Lung (tissue), 12 donors: Measurements from ENCODE around the gene CX3CR1. TPM values are rescaled to one million over a fixed set of nuclear protein-coding genes. Genes with fewer than 3 reads are reported as not detected.
"Not testable (repeated sequence)": the region's sequence is repeated elsewhere in the genome, so short reads cannot be mapped to it uniquely, and the experiment has no call there.

Experiments
- ATAC-seq: fragments of 200-7000 bp; cut with Tn5 transposase; one replicate; pipeline ENCODE4 v1.9.1; 2020; ENCODE audit warnings: moderate number of reproducible peaks; ENCODE audit not compliant: insufficient read depth, low FRiP score
- DNase-seq, 3 donors: peaks; one replicate each; pipeline ENCODE4 v3.0.0-alpha.2; 2013 to 2017
- H3K27ac ChIP-seq, 2 donors: one replicate each; pipeline ENCODE4 v1.5.1; 2013; ENCODE audit warnings: mild to moderate bottlenecking in 2 of 2, moderate library complexity in 2 of 2, control low read depth in 1 of 2, inconsistent platforms in 1 of 2, low read depth in 1 of 2, low read length in 1 of 2
- H3K27me3 ChIP-seq, 3 donors: one replicate each; pipeline ENCODE4 v1.5.1; 2013; ENCODE audit warnings: low read length in 2 of 3; ENCODE audit not compliant: control insufficient read depth in 3 of 3, insufficient read depth in 3 of 3
- H3K36me3 ChIP-seq, 4 donors: one replicate each; pipeline ENCODE4 v1.5.1; 2013; ENCODE audit warnings: low read length in 4 of 4, mild to moderate bottlenecking in 1 of 4, moderate library complexity in 1 of 4; ENCODE audit not compliant: control insufficient read depth in 4 of 4, insufficient read depth in 4 of 4
- H3K4me1 ChIP-seq, 5 donors: one replicate each; pipeline ENCODE4 v1.5.1; 2013; ENCODE audit warnings: low read length in 5 of 5, mild to moderate bottlenecking in 2 of 5, moderate library complexity in 1 of 5; ENCODE audit not compliant: control insufficient read depth in 5 of 5, insufficient read depth in 5 of 5
- H3K4me3 ChIP-seq: one replicate; pipeline ENCODE4 v1.5.1; 2013; ENCODE audit warnings: mild to moderate bottlenecking, control low read depth, moderate library complexity
- H3K9ac ChIP-seq, 2 donors: one replicate each; pipeline ENCODE4 v1.5.1; 2013; ENCODE audit warnings: low read length in 2 of 2, control low read depth in 1 of 2; ENCODE audit not compliant: insufficient read depth in 1 of 2
- H3K9me3 ChIP-seq, 4 donors: one replicate each; pipeline ENCODE4 v1.5.1; 2013; ENCODE audit warnings: low read length in 3 of 4, mild to moderate bottlenecking in 1 of 4, moderate library complexity in 1 of 4; ENCODE audit not compliant: control insufficient read depth in 4 of 4, insufficient read depth in 3 of 4
- CTCF ChIP-seq: IDR thresholded peaks from 2 replicates; pipeline ENCODE4 v1.5.1; 2012; ENCODE audit warnings: mild to moderate bottlenecking; ENCODE audit errors: control extremely low read depth, extremely low read depth
- WGBS, 2 donors: extraction: QIAGEN DNeasy Blood & Tissue Kit; methylation state at CpG; one replicate each; pipeline ENCODE4 v1.1.7; 2013; 5-methylcytosine and 5-hydroxymethylcytosine counted together
- polyA plus RNA-seq, 2 donors: library from polyadenylated mRNA; stranded (reverse); fragments of 200-250 nt; gene quantifications; one replicate each; pipeline ENCODE4 v1.2.1, GENCODE V29; 2013
- total RNA-seq, 2 donors: library from RNA; depleted of rRNA in 1 of 2; stranded (reverse); fragments of >200 nt in 1 of 2; gene quantifications; one replicate each; pipeline ENCODE4 v1.2.1, GENCODE V29; 2014 to 2021
- donor health status: control.
- donor health status: control.
- donor health status: Bipolar disorder and iron deficiency.
- donor health status: healthy.
- donor health status: DM: yes; HTN: yes; CAD: no.

CX3CR1 gene
- total and polyA plus RNA-seq, 4 donors, result 0.20 to 5.0 (median 3.6) TPM

- no peak for TF ChIP-seq CTCF
Measured at GRCh38 chr3:39327053-39327745, 47.4 kb upstream of the CX3CR1 start.

GRCh38 chr3:39325236-39325635 is 45.4 kb upstream of the CX3CR1 start:
- WGBS, 2 donors, result 94 to 98% methylated on average over 2 of the region's 2 CpGs
- H3K36me3 ChIP-seq, result no peaks in the 10 kb centered on the region
- peaks cover 0 to 2% (median 0%) of the 10 kb centered on the region in 5 donors for H3K4me1 ChIP-seq
- no peak overlapping the region for H3K4me3 ChIP-seq
- ATAC-seq, result no peak
- no peaks in the 10 kb centered on the region for H3K27me3 ChIP-seq
- no peak for TF ChIP-seq CTCF
- H3K9ac ChIP-seq, result no peak overlapping the region
- no peaks in the 10 kb centered on the region for H3K9me3 ChIP-seq
- no peak overlapping the region for H3K27ac ChIP-seq
- DNase-seq, result no peak

More at GRCh38 chr3:39327053-39327745, 47.4 kb upstream of the CX3CR1 start:
- no peaks in the 10 kb centered on the region for H3K27me3 ChIP-seq
- 85 to 91% methylated on average over 4 of the region's 4 CpGs for WGBS, 2 donors
- DNase-seq (no peak), ATAC-seq (no peak)
- H3K9me3 ChIP-seq, result no peaks in the 10 kb centered on the region
- H3K4me1 ChIP-seq, result peaks cover 0 to 2% (median 0%) of the 10 kb centered on the region in 5 donors
- H3K9ac ChIP-seq, result no peak overlapping the region
- no peaks in the 10 kb centered on the region for H3K36me3 ChIP-seq
- H3K4me3 ChIP-seq, result no peak overlapping the region
- no peak overlapping the region for H3K27ac ChIP-seq

GRCh38 chr3:39323494-39323893 is 43.7 kb upstream of the CX3CR1 start:
- no peak for TF ChIP-seq CTCF
- Histone ChIP-seq H3K9ac (no peak overlapping the region), H3K27me3 (no peaks in the 10 kb centered on the region), H3K27ac (no peak overlapping the region), H3K4me1 (peaks cover 0 to 2% (median 0%) of the 10 kb centered on the region in 5 donors), H3K9me3 (no peaks in the 10 kb centered on the region), H3K4me3 (no peak overlapping the region), H3K36me3 (no peaks in the 10 kb centered on the region)
- ATAC-seq (no peak), DNase-seq (no peak)
- WGBS, 2 donors, result 53 to 70% methylated on average over 2 of the region's 2 CpGs

GRCh38 chr3:39322936-39323335 is 43.1 kb upstream of the CX3CR1 start:
- no peaks in the 10 kb centered on the region for H3K36me3 ChIP-seq
- DNase-seq (no peak), ATAC-seq (no peak)
- H3K4me3 ChIP-seq, result no peak overlapping the region
- H3K27me3 ChIP-seq, result no peaks in the 10 kb centered on the region
- H3K9ac ChIP-seq, result no peak overlapping the region
- TF ChIP-seq CTCF, result no peak
- H3K4me1 ChIP-seq, result peaks cover 0 to 2% (median 0%) of the 10 kb centered on the region in 5 donors
- no peak overlapping the region for H3K27ac ChIP-seq
- H3K9me3 ChIP-seq, result no peaks in the 10 kb centered on the region

GRCh38 chr3:39322209-39322715 is 42.4 kb upstream of the CX3CR1 start:
- H3K36me3 ChIP-seq, H3K4me1 ChIP-seq, H3K27ac ChIP-seq, DNase-seq, H3K9ac ChIP-seq, H3K9me3 ChIP-seq, H3K27me3 ChIP-seq, ATAC-seq, H3K4me3 ChIP-seq: not testable (repeated sequence)
- WGBS, 2 donors, result 57 to 63% methylated on average over 3 of the region's 3 CpGs
